NCI-H1436 treated with DMSO at 0.1 percent for 48 hours (cell line): ENCODE data around the gene HPSE2.

Experiments used
- DNase-seq: peaks from one replicate; lab custom pipeline; 2025; lab: John Stamatoyannopoulos, UW

The HPSE2 gene

GRCh38 chr10:98832738-98833137, 402.9 kb downstream of the HPSE2 start:
- no peak for DNase-seq

GRCh38 chr10:98832196-98832595, 403.5 kb downstream of the HPSE2 start:
- DNase-seq, result no peak

GRCh38 chr10:98831391-98831790, 404.3 kb downstream of the HPSE2 start:
- DNase-seq, result no peak

GRCh38 chr10:98825741-98826140, 409.9 kb downstream of the HPSE2 start:
- DNase-seq, result no peak

- no peak for DNase-seq
Observed at GRCh38 chr10:98817396-98817795, 418.3 kb downstream of the HPSE2 start.

- DNase-seq, result no peak
Observed at GRCh38 chr10:98815039-98815885, 420.4 kb downstream of the HPSE2 start.

GRCh38 chr10:98814470-98814869, 421.2 kb downstream of the HPSE2 start:
- DNase-seq, result no peak

GRCh38 chr10:98808282-98808892, 427.3 kb downstream of the HPSE2 start:
- no peak for DNase-seq

- DNase-seq, result no peak
Observed at GRCh38 chr10:98800263-98800662, 435.4 kb downstream of the HPSE2 start.

GRCh38 chr10:98795467-98795866, 440.2 kb downstream of the HPSE2 start:
- no peak for DNase-seq

GRCh38 chr10:98790817-98791216, 444.8 kb downstream of the HPSE2 start:
- DNase-seq, result no peak

- no peak for DNase-seq
Observed at GRCh38 chr10:98778277-98778759, 457.3 kb downstream of the HPSE2 start.

GRCh38 chr10:98758463-98758862, 477.2 kb downstream of the HPSE2 start:
- DNase-seq, result no peak

- no peak for DNase-seq
Observed at GRCh38 chr10:98748298-98748697, 487.4 kb downstream of the HPSE2 start.

GRCh38 chr10:98745645-98746044, 490.0 kb downstream of the HPSE2 start:
- no peak for DNase-seq

GRCh38 chr10:98720551-98720950, 515.1 kb downstream of the HPSE2 start:
- DNase-seq, result no peak

GRCh38 chr10:98713586-98713985, 522.1 kb downstream of the HPSE2 start:
- DNase-seq, result no peak

GRCh38 chr10:98696516-98696915, 539.1 kb downstream of the HPSE2 start:
- DNase-seq, result no peak

GRCh38 chr10:98694883-98695282, 540.8 kb downstream of the HPSE2 start:
- no peak for DNase-seq

GRCh38 chr10:98694014-98694413, 541.6 kb downstream of the HPSE2 start:
- DNase-seq, result no peak

GRCh38 chr10:98687685-98688084, 548.0 kb downstream of the HPSE2 start:
- no peak for DNase-seq

GRCh38 chr10:98684019-98684899, 551.4 kb downstream of the HPSE2 start:
- DNase-seq, result no peak
